HG03135 (cell line): ENCODE results near the gene VPS13C.

Source experiments
- ATAC-seq: cut with Tn5 transposase; IDR thresholded peaks from one replicate; pipeline ENCODE4 v1.9.1; 2021; ENCODE audit warnings: mild to moderate bottlenecking, moderate library complexity; ENCODE audit not compliant: unreplicated experiment

The VPS13C gene

DNA sequence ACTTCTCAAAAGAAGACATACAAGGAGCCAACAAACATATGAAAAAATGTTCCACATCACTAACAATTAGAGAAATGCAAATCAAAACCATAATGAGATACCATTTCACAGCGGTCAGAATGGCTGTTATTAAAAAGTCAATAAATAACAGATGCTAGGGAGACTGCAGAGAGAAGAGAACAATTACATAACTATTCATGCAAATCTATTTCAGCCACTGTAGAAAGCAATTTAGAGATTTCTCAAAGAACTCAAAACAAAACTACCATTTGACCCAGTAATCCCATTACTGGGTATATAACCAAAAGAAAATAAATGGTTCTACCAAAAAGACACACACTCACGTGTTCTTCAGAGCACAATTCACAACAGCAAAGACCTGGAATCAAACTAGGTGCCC lies 116.3 kb downstream of the VPS13C start:
- ATAC-seq, result no peak

GRCh38 chr15:61938249-61938648 lies 122.0 kb downstream of the VPS13C start:
- ATAC-seq, result no peak

- ATAC-seq, result no peak
Observed at GRCh38 chr15:61936528-61937195, 123.6 kb downstream of the VPS13C start.

- ATAC-seq, result no peak
Observed at GRCh38 chr15:61935493-61935892, 124.8 kb downstream of the VPS13C start.

- ATAC-seq, result no peak
Observed at GRCh38 chr15:61929452-61929851, 130.8 kb downstream of the VPS13C start.

- ATAC-seq, result no peak
Observed at GRCh38 chr15:61923173-61923572, 137.1 kb downstream of the VPS13C start.

DNA sequence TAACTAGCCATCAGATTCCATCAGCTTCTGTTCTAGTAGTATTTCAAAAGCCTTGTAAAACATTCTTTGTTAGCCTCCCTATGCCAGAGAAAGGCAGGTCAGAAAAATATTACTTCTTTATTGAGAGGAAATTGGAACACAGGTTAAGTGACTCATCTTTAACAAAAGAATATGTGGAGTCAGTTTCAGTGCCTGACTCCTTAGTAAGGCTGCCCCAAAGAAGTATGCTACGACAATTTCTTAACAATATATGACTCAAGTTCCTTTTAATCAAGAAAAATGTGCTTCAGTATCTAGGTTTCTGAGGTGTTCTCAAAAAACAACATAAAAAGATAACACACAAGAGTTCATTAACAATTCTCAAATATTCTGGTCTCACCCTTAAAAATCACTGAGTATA lies 139.2 kb downstream of the VPS13C start:
- ATAC-seq, result no peak

DNA sequence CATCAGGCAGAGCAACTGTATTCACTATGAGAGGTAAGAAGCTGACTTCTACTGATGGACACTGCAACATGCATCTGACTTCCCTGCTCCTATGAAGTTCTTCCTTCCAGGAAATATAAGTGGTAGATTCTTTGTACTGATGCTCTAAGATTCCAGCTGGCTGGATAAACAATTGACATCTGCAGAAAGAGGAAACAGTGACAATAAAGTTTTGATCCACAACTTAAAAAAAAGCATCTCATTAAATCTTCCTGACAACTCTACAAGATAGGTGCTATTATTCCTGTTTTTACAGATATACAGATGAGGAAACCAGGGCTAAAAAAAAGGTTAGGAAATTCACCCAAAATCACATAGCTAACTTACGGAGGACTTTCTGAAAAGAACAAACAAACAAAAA lies 142.8 kb downstream of the VPS13C start:
- no peak for ATAC-seq

- ATAC-seq, result no peak
Observed at GRCh38 chr15:61916104-61916503, 144.1 kb downstream of the VPS13C start.

DNA sequence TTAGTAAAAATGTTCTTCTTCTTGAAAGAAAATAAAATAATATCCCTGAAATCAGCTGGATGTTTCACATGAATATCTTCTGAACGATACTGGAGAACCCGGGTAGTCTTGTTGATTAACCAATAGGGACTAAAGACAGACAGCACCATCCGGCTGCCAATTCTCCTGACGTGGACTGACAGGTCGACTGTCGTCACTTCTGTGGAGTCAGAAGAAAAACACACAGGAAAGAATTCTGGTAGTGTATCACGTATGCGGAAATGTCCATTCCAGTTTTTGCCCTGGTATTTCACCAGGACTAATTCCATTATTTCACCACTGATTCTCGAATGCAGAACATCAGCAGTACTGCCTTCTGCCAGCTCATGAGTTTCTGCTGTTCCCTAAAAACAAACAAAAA lies 144.6 kb downstream of the VPS13C start:
- ATAC-seq, result no peak

- no peak for ATAC-seq
Observed at GRCh38 chr15:61910839-61911369, 149.3 kb downstream of the VPS13C start.

DNA sequence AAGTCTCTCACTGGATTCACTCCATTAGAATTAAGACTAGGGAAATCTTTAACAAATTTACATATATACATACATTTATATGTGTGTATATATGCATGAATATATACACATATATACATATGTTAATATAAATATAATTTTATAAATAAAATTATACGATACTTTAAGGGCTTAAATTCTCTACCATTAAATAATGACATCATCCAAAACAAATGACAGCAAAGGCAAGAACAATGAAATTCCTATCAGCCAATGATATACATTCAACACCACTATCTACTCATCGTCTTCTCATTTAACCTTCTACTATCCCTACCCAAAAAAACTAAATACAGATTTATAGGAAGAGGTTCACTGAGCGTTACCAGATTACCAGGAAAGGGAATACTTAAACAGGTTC lies 152.0 kb downstream of the VPS13C start:
- ATAC-seq, result no peak

DNA sequence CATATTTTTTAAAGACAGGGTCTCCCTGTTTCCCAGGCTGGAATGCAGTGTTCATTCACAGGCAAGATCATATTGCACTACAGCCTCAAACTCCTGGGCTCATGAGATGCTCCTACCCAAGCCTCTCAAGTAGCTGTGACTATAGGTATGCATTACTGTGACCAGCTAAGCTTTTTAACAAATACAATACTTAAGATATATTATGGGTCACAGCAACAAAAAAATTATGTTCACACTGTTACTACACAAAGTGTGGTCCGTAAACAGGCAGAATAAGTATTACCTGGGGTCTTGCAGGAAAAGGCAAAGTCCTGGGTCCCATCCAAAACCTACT lies 152.5 kb downstream of the VPS13C start:
- ATAC-seq, result no peak

DNA sequence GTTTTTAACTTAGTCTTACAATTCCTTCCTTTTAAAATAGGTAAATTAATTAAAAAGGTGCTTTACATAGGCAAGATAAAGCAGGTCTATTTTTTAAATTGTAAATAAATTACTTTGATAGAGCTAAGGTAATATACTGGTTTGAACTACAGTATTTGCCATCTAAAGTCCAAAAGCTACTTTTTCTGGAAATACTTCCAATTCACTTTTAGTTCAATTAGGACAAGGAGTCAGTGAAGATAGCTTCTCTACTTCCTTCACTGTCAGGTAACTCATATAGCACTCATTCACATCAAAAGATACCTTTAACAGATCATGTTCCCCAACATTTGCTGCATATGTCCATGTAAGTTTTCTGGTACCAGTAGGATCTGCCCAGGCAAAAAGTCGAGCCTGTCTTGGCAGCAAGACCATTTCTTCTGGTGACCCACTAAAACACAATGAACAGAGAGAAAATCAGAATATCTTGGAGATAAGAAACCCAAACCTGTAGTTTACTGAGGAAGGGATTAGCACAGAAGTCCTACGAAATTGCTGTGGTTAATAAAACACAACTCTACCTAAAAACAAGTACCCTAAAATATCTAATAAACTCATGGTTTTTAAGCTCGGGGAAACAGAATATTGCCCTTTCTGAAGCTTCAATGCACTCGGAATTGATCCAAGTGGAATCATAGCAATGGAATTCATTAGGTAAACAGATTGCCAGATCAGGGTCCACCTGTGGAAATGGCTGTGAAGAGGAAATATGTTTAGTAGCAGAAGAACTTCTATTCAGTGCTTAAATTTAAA lies 153.1 kb downstream of the VPS13C start:
- ATAC-seq, result no peak

- no peak for ATAC-seq
Observed at GRCh38 chr15:61893146-61893545, 167.1 kb downstream of the VPS13C start.

DNA sequence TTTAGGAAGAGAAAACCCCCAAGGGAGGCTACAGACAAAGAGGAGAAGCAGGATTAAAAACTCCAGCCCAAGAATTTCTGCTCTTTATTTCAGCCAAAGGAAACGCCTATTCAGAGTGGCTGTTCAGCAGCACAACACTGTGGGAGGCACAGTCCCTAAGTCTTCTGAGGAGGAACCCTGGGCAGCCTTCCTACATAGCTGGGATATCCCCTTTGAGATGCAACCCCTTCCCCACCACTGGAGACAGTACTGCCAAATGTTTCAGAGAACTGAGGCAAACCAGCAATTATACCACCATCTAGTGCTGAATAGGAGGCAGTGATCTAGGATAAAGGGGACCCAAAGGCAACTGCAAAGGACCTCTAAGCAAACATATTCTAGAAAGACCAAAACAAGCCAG lies 168.1 kb downstream of the VPS13C start:
- ATAC-seq, result no peak

DNA sequence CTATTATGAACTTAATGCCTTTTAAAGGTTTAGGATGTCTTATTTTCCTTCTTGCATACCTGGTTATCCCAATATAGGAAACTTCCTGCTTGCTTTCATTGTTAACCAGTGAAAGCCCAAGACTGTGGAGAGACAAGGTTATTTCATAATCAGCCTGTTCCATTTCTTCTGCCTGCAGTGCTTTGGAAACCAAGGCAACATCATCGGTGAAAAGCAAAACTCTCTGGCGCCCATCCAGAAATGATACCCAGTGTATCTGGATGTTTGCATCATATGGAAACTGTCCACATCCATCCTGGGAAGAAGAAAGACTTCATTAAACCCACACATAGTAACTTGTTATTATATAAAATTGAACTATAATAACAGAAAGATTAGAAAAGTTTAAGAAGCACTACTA lies 170.1 kb downstream of the VPS13C start:
- no peak for ATAC-seq

- no peak for ATAC-seq
Observed at GRCh38 chr15:61889706-61890105, 170.5 kb downstream of the VPS13C start.

- no peak for ATAC-seq
Observed at GRCh38 chr15:61888074-61888780, 172.0 kb downstream of the VPS13C start.

GRCh38 chr15:61880084-61880483 lies 180.2 kb downstream of the VPS13C start:
- no peak for ATAC-seq

DNA sequence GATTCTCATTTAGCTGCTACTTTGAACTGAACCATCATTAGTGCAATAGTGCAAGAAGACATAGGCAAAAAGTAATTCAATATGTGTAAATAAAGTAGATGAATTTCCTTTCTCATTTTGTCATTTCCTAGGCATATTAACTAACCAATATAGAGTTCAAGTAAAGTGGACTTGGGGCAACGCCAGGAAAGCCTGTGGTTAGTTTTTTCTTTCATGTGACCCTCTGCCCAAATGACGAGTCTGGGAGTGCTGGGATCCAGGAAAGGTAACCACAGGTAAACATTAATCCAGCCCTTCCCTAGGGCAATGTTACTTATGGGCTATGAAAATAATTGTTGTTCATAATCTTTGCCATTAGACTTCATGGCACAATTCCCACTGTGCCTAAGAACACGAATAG lies 181.0 kb downstream of the VPS13C start:
- ATAC-seq, result no peak
